Body of pancreas (tissue), 4 donors: ENCODE measurements around the gene MAD1L1. TPM values are rescaled to one million over a fixed set of nuclear protein-coding genes. Genes with fewer than 3 reads are reported as not detected.
A peak's percentile ranks its signal among the peaks of the same experiment; 100 is the strongest.

Experiments
- ATAC-seq: fragments of 150-250 bp; one replicate; pipeline ENCODE4 v1.9.1; 2016
- DNase-seq, 4 donors: peaks; one replicate each; pipeline ENCODE4 v3.0.0-alpha.2; 2019
- H3K27ac ChIP-seq, 4 donors: fragments of 200-600 bp; sonication (generic); 1 replicate in 3 of 4; 2 replicates in 1 of 4; pipeline versions ENCODE4 v1.5.1 to v1.6.1; 2016 to 2019; ENCODE audit warnings: mild to moderate bottlenecking in 1 of 4, mixed read lengths in 1 of 4, moderate library complexity in 1 of 4
- H3K27me3 ChIP-seq, 2 donors: fragments of 200-600 bp; sonication (generic); one replicate each; pipeline ENCODE4 v1.6.0; 2016; ENCODE audit warnings: mild to moderate bottlenecking in 1 of 2
- H3K36me3 ChIP-seq, 2 donors: fragments of 200-600 bp; sonication (generic); replicated peaks in 1 of 2; 2 replicates each; pipeline ENCODE4 v1.5.1; 2016; ENCODE audit warnings: low read depth in 2 of 2; ENCODE audit not compliant: insufficient read depth in 1 of 2
- H3K4me1 ChIP-seq: fragments of 200-600 bp; sonication (generic); one replicate; pipeline ENCODE4 v1.6.0; 2016
- H3K4me3 ChIP-seq, 2 donors: fragments of 200-600 bp; sonication (generic); 1 replicate in 1 of 2; 2 replicates in 1 of 2; pipeline ENCODE4 v1.5.1; 2016 to 2019
- H3K9me3 ChIP-seq, 3 donors: fragments of 200-600 bp; sonication (generic); 1 replicate in 2 of 3; 2 replicates in 1 of 3; pipeline ENCODE4 v1.5.1; 2016
- CTCF ChIP-seq, 7 experiments: fragments of 450-650 bp in 4 of 7; fragments of 200-600 bp in 3 of 7; sonication (generic) in 3 of 7; IDR thresholded peaks; one replicate each; pipeline ENCODE4 v1.5.1; 2016 to 2019; ENCODE audit warnings: antibody characterized with exemption in 7 of 7
- POLR2A ChIP-seq, 3 donors: fragments of 450-650 bp; IDR thresholded peaks; one replicate each; pipeline ENCODE4 v1.6.1; 2016; ENCODE audit warnings: antibody characterized with exemption in 3 of 3, mild to moderate bottlenecking in 2 of 3
- WGBS, 2 donors: methylation state at CpG; one replicate each; pipeline ENCODE4 v1.1.5; 2017; 5-methylcytosine and 5-hydroxymethylcytosine counted together
- intact Hi-C: fragments of 100-400 bp; cut with DNase I; formaldehyde crosslinking; loops from one replicate; pipeline ENCODE4 v1.15.1; 2023
- total RNA-seq, 2 donors: library from RNA; depleted of rRNA; stranded (reverse); fragments of >200 nt; gene quantifications; one replicate each; pipeline ENCODE4 v1.1.0, GENCODE V29; 2016

The MAD1L1 gene
- total RNA-seq, 2 donors from 2014 or later, result 14.0 to 66.9 TPM

- 69 to 87% methylated on average over 25 to 35 of the region's 35 CpGs for WGBS, 2 donors
- TF ChIP-seq POLR2A (IDR thresholded peaks at IDR 0.05), result no peak
- no peak for TF ChIP-seq CTCF (IDR thresholded peaks at IDR 0.05)
- no peaks in the 10 kb centered on the region for H3K27me3 ChIP-seq
- peaks cover 15% of the 10 kb centered on the region for H3K4me1 ChIP-seq
- no peak for DNase-seq
- no peaks in the 10 kb centered on the region for H3K36me3 ChIP-seq
- peak overlapping the region in 1 of 4 donors; percentile 21 for H3K27ac ChIP-seq
- intact Hi-C loops, result no loop called here
- H3K9me3 ChIP-seq, result no peaks in the 10 kb centered on the region
- no peak for ATAC-seq
- H3K4me3 ChIP-seq, result no peak overlapping the region
Measured at GRCh38 chr7:1927937-1928644, 304.7 kb downstream of the MAD1L1 start.

GRCh38 chr7:1926908-1927306, 305.8 kb downstream of the MAD1L1 start:
- WGBS, 2 donors, result 85 to 97% methylated on average over 5 of the region's 5 CpGs
- intact Hi-C loops, result no loop called here
- Histone ChIP-seq H3K4me3 (no peak overlapping the region), H3K27me3 (no peaks in the 10 kb centered on the region), H3K9me3 (no peaks in the 10 kb centered on the region), H3K4me1 (peaks cover 15% of the 10 kb centered on the region), H3K27ac (no peak overlapping the region), H3K36me3 (no peaks in the 10 kb centered on the region)
- ATAC-seq, result no peak
- DNase-seq, result no peak
- no peak for TF ChIP-seq POLR2A (IDR thresholded peaks at IDR 0.05)
- no peak for TF ChIP-seq CTCF (IDR thresholded peaks at IDR 0.05)

GRCh38 chr7:1925973-1926907, 306.5 kb downstream of the MAD1L1 start:
- no peak for DNase-seq
- Histone ChIP-seq H3K4me3 (no peak overlapping the region), H3K36me3 (no peaks in the 10 kb centered on the region), H3K27me3 (no peaks in the 10 kb centered on the region), H3K27ac (no peak overlapping the region), H3K9me3 (no peaks in the 10 kb centered on the region), H3K4me1 (peaks cover 15% of the 10 kb centered on the region)
- no peak for TF ChIP-seq CTCF (IDR thresholded peaks at IDR 0.05)
- TF ChIP-seq POLR2A (IDR thresholded peaks at IDR 0.05), result no peak
- WGBS, 2 donors, result 76% methylated on average over 14 of the region's 14 CpGs
- intact Hi-C loops, result no loop called here
- ATAC-seq, result no peak

GRCh38 chr7:1925349-1925748, 307.4 kb downstream of the MAD1L1 start:
- intact Hi-C loops, result no loop called here
- Histone ChIP-seq H3K9me3 (no peaks in the 10 kb centered on the region), H3K4me3 (no peak overlapping the region), H3K27ac (no peak overlapping the region), H3K27me3 (no peaks in the 10 kb centered on the region), H3K36me3 (no peaks in the 10 kb centered on the region), H3K4me1 (peaks cover 15% of the 10 kb centered on the region)
- DNase-seq, result no peak
- no peak for ATAC-seq
- WGBS, 2 donors, result 91 to 92% methylated on average over 12 of the region's 12 CpGs
- TF ChIP-seq CTCF (IDR thresholded peaks at IDR 0.05) (no peak), POLR2A (IDR thresholded peaks at IDR 0.05) (no peak)
